ENCODE measurements around the gene PHACTR3. TPM values are rescaled to one million over a fixed set of nuclear protein-coding genes. Genes with fewer than 3 reads are reported as not detected.

The PHACTR3 gene
- polyA plus RNA-seq, 2 of the 4 experiments (the other 2 are of a cell fraction): not detected

- ChIA-PET CTCF (interaction anchor here (0.6 to 10.5 kb wide), 17 partner anchors 8 to 223 kb away, joined by 3 to 118 read pairs (median 3); no protein-coding TSS in a partner anchor), POLR2A (no interaction called here)
- ATAC-seq (no peak), FAIRE-seq (no peak), DNase-seq (ENCODE audit: low read depth in 1 of 2, low spot score in 1 of 2) (no peak)
- Histone ChIP-seq H3K4me3 (no peak overlapping the region), H3K4me1 (no peaks in the 10 kb centered on the region), H3K27ac (no peak overlapping the region), H3K9me3 (no peaks in the 10 kb centered on the region), H3K4me2 (no peak overlapping the region)
- 46% methylated on average over 21 of the region's 21 CpGs for WGBS (ENCODE audit: missing lambda C conversion rate)
- TF ChIP-seq MYC (IDR thresholded peaks at IDR 0.05; ENCODE audit: borderline replicate concordance, low read length): no peak
- no peak for TF ChIP-seq HMGXB4 (CRISPR knock-in tag; IDR thresholded peaks at IDR 0.05; ENCODE audit: borderline replicate concordance)
- TF ChIP-seq ZSCAN20 (CRISPR knock-in tag; IDR thresholded peaks at IDR 0.05): no peak
- TF ChIP-seq RARB (CRISPR knock-in tag; IDR thresholded peaks at IDR 0.05): no peak
Observed at GRCh38 chr20:59750209-59750840, 146.0 kb downstream of the PHACTR3 start.

GRCh38 chr20:59751075-59751711, 146.9 kb downstream of the PHACTR3 start:
- no peaks in the 10 kb centered on the region for H3K4me1 ChIP-seq
- no peak overlapping the region for H3K27ac ChIP-seq
- peak; percentile 87 to 96 for ATAC-seq
- WGBS (ENCODE audit: missing lambda C conversion rate): 10% methylated on average over 11 of the region's 21 CpGs
- no peak for FAIRE-seq
- no peak overlapping the region for H3K4me3 ChIP-seq
- CTCF ChIA-PET: interaction anchor here (0.6 to 10.5 kb wide), 19 partner anchors 9 to 226 kb away, joined by 3 to 118 read pairs (median 3); no protein-coding TSS in a partner anchor
- TF ChIP-seq HOXB13 (CRISPR knock-in tag; IDR thresholded peaks at IDR 0.05; ENCODE audit: low read depth): no peak
- TF ChIP-seq HDAC2 (IDR thresholded peaks at IDR 0.05): no peak
- peak; percentile 65 for TF ChIP-seq SMC3 (IDR thresholded peaks at IDR 0.05)
- TF ChIP-seq NR3C1 (IDR thresholded peaks at IDR 0.05): no peak
- no peak for TF ChIP-seq TP53 (CRISPR knock-in tag; IDR thresholded peaks at IDR 0.05)
- TF ChIP-seq HMGXB4 (CRISPR knock-in tag; IDR thresholded peaks at IDR 0.05; ENCODE audit: borderline replicate concordance): no peak
- TF ChIP-seq FOSL2 (IDR thresholded peaks at IDR 0.05): no peak
- no peak for TF ChIP-seq FOSL2 (CRISPR knock-in tag; IDR thresholded peaks at IDR 0.05)
- peak; percentile 63 for TF ChIP-seq CTCF (IDR thresholded peaks at IDR 0.05)
- TF ChIP-seq RAD21 (conservative IDR thresholded peaks at IDR 0.05 in 1 of 2, IDR thresholded peaks at IDR 0.05 in 1 of 2): peak; percentile 76 to 77
- TF ChIP-seq JUN (IDR thresholded peaks at IDR 0.05): no peak
- no peaks in the 10 kb centered on the region for H3K9me3 ChIP-seq
- POLR2A ChIA-PET: no interaction called here
- no peak overlapping the region for H3K4me2 ChIP-seq
- peak; percentile 68 to 72 for DNase-seq (ENCODE audit: low read depth in 1 of 2, low spot score in 1 of 2)

- WGBS (ENCODE audit: missing lambda C conversion rate): 4% methylated on average over 6 of the region's 17 CpGs
- ChIA-PET CTCF (interaction anchor here (0.7 to 10.5 kb wide), 9 partner anchors 8 to 191 kb away, joined by 3 to 118 read pairs (median 7); no protein-coding TSS in a partner anchor), POLR2A (no interaction called here)
- ATAC-seq (no peak), DNase-seq (ENCODE audit: low read depth in 1 of 2, low spot score in 1 of 2) (no peak), FAIRE-seq (no peak)
- H3K4me2 ChIP-seq: no peak overlapping the region
- H3K9me3 ChIP-seq: no peaks in the 10 kb centered on the region
- H3K4me3 ChIP-seq: no peak overlapping the region
- H3K27ac ChIP-seq: no peak overlapping the region
- H3K4me1 ChIP-seq: no peaks in the 10 kb centered on the region
- TF ChIP-seq HOXB5 (CRISPR knock-in tag; IDR thresholded peaks at IDR 0.05) (no peak), SMC3 (IDR thresholded peaks at IDR 0.05) (no peak)
Observed at GRCh38 chr20:59752101-59752586, 147.8 kb downstream of the PHACTR3 start.

All from A549 (cell line).